ENCODE results near the gene OTOA.

The OTOA gene

GRCh38 chr16:21619765-21620425 is 43.9 kb upstream of the OTOA start:
- WGBS (ENCODE audit: extremely low coverage, insufficient coverage, insufficient read length) = no CpG with 5 or more reads among the region's 4 CpGs
- no peak for DNase-seq
- Histone ChIP-seq H4K91ac (ENCODE audit: low read depth, low read length) (no peak overlapping the region), H3K9ac (ENCODE audit: low read length) (no peak overlapping the region), H3K4me2 (ENCODE audit: low read length) (no peak overlapping the region), H2AFZ (ENCODE audit: insufficient read depth, low read length, poor library complexity) (no peak overlapping the region), H3K27ac (ENCODE audit: low read depth, low read length) (no peak overlapping the region), H3K4me1 (ENCODE audit: control insufficient read depth in 1 of 2, insufficient read depth in 2 of 2, low read length in 2 of 2) (no peaks in the 10 kb centered on the region), H3K79me1 (ENCODE audit: low read length) (no peaks in the 10 kb centered on the region), H3K4me3 (ENCODE audit: low read depth, low read length) (no peak overlapping the region), H3K36me3 (ENCODE audit: control insufficient read depth in 1 of 2, insufficient read depth in 2 of 2, low read length in 2 of 2) (peaks cover 3 to 4% of the 10 kb centered on the region in 2 experiments), H3K14ac (ENCODE audit: low read length) (no peak overlapping the region), H2BK12ac (ENCODE audit: low read length) (no peak overlapping the region), H3K18ac (ENCODE audit: low read length) (no peak overlapping the region), H3K27me3 (ENCODE audit: insufficient read depth, low read length) (no peaks in the 10 kb centered on the region), H4K12ac (ENCODE audit: low read depth, low read length) (no peak overlapping the region), H3K23ac (ENCODE audit: low read length) (no peak overlapping the region), H4K8ac (ENCODE audit: low read depth, low read length) (no peak overlapping the region), H2BK120ac (ENCODE audit: insufficient read depth, low read length, poor library complexity) (no peak overlapping the region), H3K79me2 (ENCODE audit: control insufficient read depth, insufficient read depth, low read length, poor library complexity) (peaks cover 2% of the 10 kb centered on the region), H2AK5ac (ENCODE audit: low read length) (no peak overlapping the region), H3K4ac (ENCODE audit: low read depth, low read length) (no peak overlapping the region), H2BK5ac (ENCODE audit: low read depth, low read length, poor library complexity) (no peak overlapping the region), H3K9me3 (ENCODE audit: insufficient read depth, low read depth, low read length) (no peaks in the 10 kb centered on the region)

GRCh38 chr16:21620592-21620991 is 43.2 kb upstream of the OTOA start:
- Histone ChIP-seq H3K27me3 (ENCODE audit: insufficient read depth, low read length) (no peaks in the 10 kb centered on the region), H3K23ac (ENCODE audit: low read length) (no peak overlapping the region), H2BK5ac (ENCODE audit: low read depth, low read length, poor library complexity) (no peak overlapping the region), H3K27ac (ENCODE audit: low read depth, low read length) (no peak overlapping the region), H3K18ac (ENCODE audit: low read length) (no peak overlapping the region), H4K12ac (ENCODE audit: low read depth, low read length) (no peak overlapping the region), H4K8ac (ENCODE audit: low read depth, low read length) (no peak overlapping the region), H3K36me3 (ENCODE audit: control insufficient read depth in 1 of 2, insufficient read depth in 2 of 2, low read length in 2 of 2) (peaks cover 4% of the 10 kb centered on the region in 2 experiments), H3K4me1 (ENCODE audit: control insufficient read depth in 1 of 2, insufficient read depth in 2 of 2, low read length in 2 of 2) (no peaks in the 10 kb centered on the region), H3K9ac (ENCODE audit: low read length) (no peak overlapping the region), H3K4me2 (ENCODE audit: low read length) (no peak overlapping the region), H3K79me1 (ENCODE audit: low read length) (no peaks in the 10 kb centered on the region), H2AK5ac (ENCODE audit: low read length) (no peak overlapping the region), H2BK12ac (ENCODE audit: low read length) (no peak overlapping the region), H3K4me3 (ENCODE audit: low read depth, low read length) (no peak overlapping the region), H2AFZ (ENCODE audit: insufficient read depth, low read length, poor library complexity) (no peak overlapping the region), H2BK120ac (ENCODE audit: insufficient read depth, low read length, poor library complexity) (no peak overlapping the region), H4K91ac (ENCODE audit: low read depth, low read length) (no peak overlapping the region), H3K4ac (ENCODE audit: low read depth, low read length) (no peak overlapping the region), H3K14ac (ENCODE audit: low read length) (no peak overlapping the region), H3K9me3 (ENCODE audit: insufficient read depth, low read depth, low read length) (no peaks in the 10 kb centered on the region), H3K79me2 (ENCODE audit: control insufficient read depth, insufficient read depth, low read length, poor library complexity) (no peaks in the 10 kb centered on the region)
- no peak for DNase-seq

GRCh38 chr16:21622545-21622944 is 41.2 kb upstream of the OTOA start:
- no peak overlapping the region for H4K91ac ChIP-seq (ENCODE audit: low read depth, low read length)
- H3K4me3 ChIP-seq (ENCODE audit: low read depth, low read length) = no peak overlapping the region
- no peak overlapping the region for H2BK120ac ChIP-seq (ENCODE audit: insufficient read depth, low read length, poor library complexity)
- peaks cover 3% of the 10 kb centered on the region for H3K79me1 ChIP-seq (ENCODE audit: low read length)
- no peak overlapping the region for H2AK5ac ChIP-seq (ENCODE audit: low read length)
- H3K4ac ChIP-seq (ENCODE audit: low read depth, low read length) = no peak overlapping the region
- H2AFZ ChIP-seq (ENCODE audit: insufficient read depth, low read length, poor library complexity) = no peak overlapping the region
- H3K79me2 ChIP-seq (ENCODE audit: control insufficient read depth, insufficient read depth, low read length, poor library complexity) = no peaks in the 10 kb centered on the region
- H3K14ac ChIP-seq (ENCODE audit: low read length) = no peak overlapping the region
- no peak overlapping the region for H2BK12ac ChIP-seq (ENCODE audit: low read length)
- H3K18ac ChIP-seq (ENCODE audit: low read length) = no peak overlapping the region
- H3K36me3 ChIP-seq (ENCODE audit: control insufficient read depth in 1 of 2, insufficient read depth in 2 of 2, low read length in 2 of 2) = peaks cover 4 to 6% of the 10 kb centered on the region in 2 experiments
- H3K9me3 ChIP-seq (ENCODE audit: insufficient read depth, low read depth, low read length) = no peaks in the 10 kb centered on the region
- no CpG with 5 or more reads among the region's 1 CpG for WGBS (ENCODE audit: extremely low coverage, insufficient coverage, insufficient read length)
- no peaks in the 10 kb centered on the region for H3K27me3 ChIP-seq (ENCODE audit: insufficient read depth, low read length)
- no peak overlapping the region for H3K23ac ChIP-seq (ENCODE audit: low read length)
- peaks cover 1 to 3% of the 10 kb centered on the region in 2 experiments for H3K4me1 ChIP-seq (ENCODE audit: control insufficient read depth in 1 of 2, insufficient read depth in 2 of 2, low read length in 2 of 2)
- no peak for DNase-seq
- no peak overlapping the region for H4K8ac ChIP-seq (ENCODE audit: low read depth, low read length)
- H3K9ac ChIP-seq (ENCODE audit: low read length) = no peak overlapping the region
- H3K27ac ChIP-seq (ENCODE audit: low read depth, low read length) = no peak overlapping the region
- no peak overlapping the region for H2BK5ac ChIP-seq (ENCODE audit: low read depth, low read length, poor library complexity)
- H3K4me2 ChIP-seq (ENCODE audit: low read length) = no peak overlapping the region
- H4K12ac ChIP-seq (ENCODE audit: low read depth, low read length) = no peak overlapping the region

- Histone ChIP-seq H3K14ac (ENCODE audit: low read length) (no peak overlapping the region), H3K4me1 (ENCODE audit: control insufficient read depth in 1 of 2, insufficient read depth in 2 of 2, low read length in 2 of 2) (peaks cover 2 to 3% of the 10 kb centered on the region in 2 experiments), H3K9ac (ENCODE audit: low read length) (no peak overlapping the region), H3K9me3 (ENCODE audit: insufficient read depth, low read depth, low read length) (peaks cover under 1% of the 10 kb centered on the region), H2AFZ (ENCODE audit: insufficient read depth, low read length, poor library complexity) (no peak overlapping the region), H3K36me3 (ENCODE audit: control insufficient read depth in 1 of 2, insufficient read depth in 2 of 2, low read length in 2 of 2) (peaks cover 10 to 14% of the 10 kb centered on the region in 2 experiments), H3K79me1 (ENCODE audit: low read length) (peaks cover 3% of the 10 kb centered on the region), H4K8ac (ENCODE audit: low read depth, low read length) (no peak overlapping the region), H3K4me3 (ENCODE audit: low read depth, low read length) (no peak overlapping the region), H3K23ac (ENCODE audit: low read length) (no peak overlapping the region), H2BK120ac (ENCODE audit: insufficient read depth, low read length, poor library complexity) (no peak overlapping the region), H2BK12ac (ENCODE audit: low read length) (no peak overlapping the region), H3K4ac (ENCODE audit: low read depth, low read length) (no peak overlapping the region), H3K4me2 (ENCODE audit: low read length) (no peak overlapping the region), H2BK5ac (ENCODE audit: low read depth, low read length, poor library complexity) (no peak overlapping the region), H3K27ac (ENCODE audit: low read depth, low read length) (no peak overlapping the region), H3K27me3 (ENCODE audit: insufficient read depth, low read length) (no peaks in the 10 kb centered on the region), H3K18ac (ENCODE audit: low read length) (no peak overlapping the region), H4K12ac (ENCODE audit: low read depth, low read length) (no peak overlapping the region), H2AK5ac (ENCODE audit: low read length) (no peak overlapping the region), H4K91ac (ENCODE audit: low read depth, low read length) (no peak overlapping the region), H3K79me2 (ENCODE audit: control insufficient read depth, insufficient read depth, low read length, poor library complexity) (no peaks in the 10 kb centered on the region)
- WGBS (ENCODE audit: extremely low coverage, insufficient coverage, insufficient read length) = no CpG with 5 or more reads among the region's 1 CpG
- DNase-seq = no peak
These were observed 38.7 kb upstream of the OTOA start for GRCh38 chr16:21625026-21625425.
